Liver (tissue), 3 donors: ENCODE measurements around the gene RPTOR.

Source experiments
- ATF3 ChIP-seq: IDR thresholded peaks from 2 replicates; pipeline ENCODE4 v1.6.1; 2016; ENCODE audit warnings: antibody characterized with exemption
- CTCF ChIP-seq: fragments of 150-350 bp; IDR thresholded peaks from 2 replicates; pipeline ENCODE4 v1.5.1; 2017; ENCODE audit warnings: improper control_type of control experiment, low read depth, low read length; ENCODE audit not compliant: missing input control
- EGR1 ChIP-seq, 2 donors: IDR thresholded peaks; 2 replicates each; pipeline ENCODE4 v1.6.1; 2016 to 2018; ENCODE audit warnings: antibody characterized with exemption in 2 of 2, low read depth in 2 of 2
- GABPA ChIP-seq, 2 donors: IDR thresholded peaks in 1 of 2; conservative IDR thresholded peaks in 1 of 2; 2 replicates each; pipeline ENCODE4 v1.6.1; 2016; ENCODE audit warnings: antibody characterized with exemption in 2 of 2, mild to moderate bottlenecking in 1 of 2, moderate library complexity in 1 of 2
- JUND ChIP-seq, 2 donors: IDR thresholded peaks; 2 replicates each; pipeline ENCODE4 v1.6.1; 2016; ENCODE audit warnings: antibody characterized with exemption in 2 of 2
- MAX ChIP-seq: IDR thresholded peaks from 2 replicates; pipeline ENCODE4 v1.6.1; 2016; ENCODE audit warnings: antibody characterized with exemption
- NR2F2 ChIP-seq: IDR thresholded peaks from 2 replicates; pipeline ENCODE4 v1.6.1; 2016; ENCODE audit warnings: antibody characterized with exemption
- RAD21 ChIP-seq, 2 donors: IDR thresholded peaks; 2 replicates each; pipeline ENCODE4 v1.6.1; 2016; ENCODE audit warnings: antibody characterized with exemption in 2 of 2, mild to moderate bottlenecking in 2 of 2
- REST ChIP-seq: IDR thresholded peaks from 2 replicates; pipeline ENCODE4 v1.6.1; 2016; ENCODE audit warnings: antibody characterized with exemption, mild to moderate bottlenecking
- SP1 ChIP-seq: IDR thresholded peaks from 2 replicates; pipeline ENCODE4 v1.6.1; 2018; ENCODE audit warnings: antibody characterized with exemption, mild to moderate bottlenecking
- TAF1 ChIP-seq: conservative IDR thresholded peaks from 2 replicates; pipeline ENCODE4 v1.6.1; 2016; ENCODE audit warnings: antibody characterized with exemption, mild to moderate bottlenecking
- YY1 ChIP-seq: IDR thresholded peaks from 2 replicates; pipeline ENCODE4 v1.6.1; 2016; ENCODE audit warnings: antibody characterized with exemption, mild to moderate bottlenecking
- ZBTB33 ChIP-seq: IDR thresholded peaks from 2 replicates; pipeline ENCODE4 v1.6.1; 2016; ENCODE audit warnings: antibody characterized with exemption
- donor health status: healthy.
- donor health status: healthy.

GRCh38 chr17:80939151-80940145 is 394.8 kb downstream of the RPTOR start:
- TF ChIP-seq REST (no peak), CTCF (no peak), GABPA (IDR thresholded peaks at IDR 0.05 in 1 of 2, conservative IDR thresholded peaks at IDR 0.05 in 1 of 2) (no peak), EGR1 (IDR thresholded peaks at IDR 0.05; ENCODE audit: low read depth in 2 of 2) (no peak), TAF1 (no peak), NR2F2 (no peak), JUND (IDR thresholded peaks at IDR 0.05) (no peak), ATF3 (no peak), YY1 (no peak), ZBTB33 (no peak), RAD21 (IDR thresholded peaks at IDR 0.05) (no peak), MAX (no peak), SP1 (no peak)
